CD4-positive, alpha-beta memory T cell (primary cell): ENCODE results near the gene DNAH10. TPM values are rescaled to one million over a fixed set of nuclear protein-coding genes. Genes with fewer than 3 reads are reported as not detected.

Experiments used
- CTCF ChIA-PET: fragments of 350-600 bp; sonication (Branson Sonifier 250); formaldehyde crosslinking; loops from one replicate; lab custom pipeline; 2021; ENCODE audit warnings: inconsistent platforms; ENCODE audit not compliant: partially characterized antibody; lab: Charles Lee
- POLR2A ChIA-PET: fragments of 350-600 bp; sonication (Branson Sonifier 250); formaldehyde crosslinking; loops from one replicate; lab custom pipeline; 2021; ENCODE audit not compliant: partially characterized antibody; lab: Charles Lee
- DNase-seq, 5 donors: peaks; one replicate each; pipeline versions ENCODE4 v3.0.0 to v3.0.0-alpha.2; 2020 to 2022; ENCODE audit warnings: mixed read lengths in 1 of 5
- H3K27ac ChIP-seq: one replicate; pipeline ENCODE4 v1.7.0; 2013; ENCODE audit warnings: low read depth, low read length
- H3K27me3 ChIP-seq: 2 replicates; pipeline ENCODE4 v1.7.0; 2013; ENCODE audit warnings: mild to moderate bottlenecking, low read length, moderate library complexity; ENCODE audit not compliant: insufficient read depth
- H3K36me3 ChIP-seq: 2 replicates; pipeline ENCODE4 v1.7.0; 2013; ENCODE audit warnings: mild to moderate bottlenecking, low read length, moderate library complexity; ENCODE audit not compliant: insufficient read depth
- H3K4me1 ChIP-seq: 2 replicates; pipeline ENCODE4 v1.7.0; 2013; ENCODE audit warnings: mild to moderate bottlenecking, low read length, moderate library complexity; ENCODE audit not compliant: insufficient read depth
- H3K4me3 ChIP-seq, 2 donors: one replicate each; pipeline ENCODE4 v1.7.0; 2013; ENCODE audit warnings: low read length in 2 of 2, mild to moderate bottlenecking in 1 of 2
- H3K9me3 ChIP-seq, 2 donors: one replicate each; pipeline ENCODE4 v1.7.0; 2013; ENCODE audit warnings: low read length in 2 of 2, control low read depth in 1 of 2; ENCODE audit not compliant: control insufficient read depth in 1 of 2
- H3K27ac Mint-ChIP-seq, 7 donors: one replicate each; pipeline ENCODE4 v1.8.0; 2020 to 2021; ENCODE audit warnings: mixed read lengths in 7 of 7, mild to moderate bottlenecking in 6 of 7, inconsistent platforms in 3 of 7, moderate library complexity in 3 of 7
- H3K27me3 Mint-ChIP-seq, 2 donors: one replicate each; pipeline ENCODE4 v1.8.0; 2020 to 2021; ENCODE audit warnings: mixed read lengths in 2 of 2
- H3K36me3 Mint-ChIP-seq, 2 donors: one replicate each; pipeline ENCODE4 v1.8.0; 2020 to 2021; ENCODE audit warnings: mixed read lengths in 2 of 2, inconsistent platforms in 1 of 2, mild to moderate bottlenecking in 1 of 2
- H3K4me1 Mint-ChIP-seq, 4 donors: one replicate each; pipeline ENCODE4 v1.8.0; 2020 to 2021; ENCODE audit warnings: mixed read lengths in 4 of 4, mild to moderate bottlenecking in 1 of 4
- H3K4me3 Mint-ChIP-seq, 8 donors: one replicate each; pipeline ENCODE4 v1.8.0; 2020 to 2021; ENCODE audit warnings: mixed read lengths in 8 of 8, mild to moderate bottlenecking in 7 of 8, moderate library complexity in 6 of 8, inconsistent platforms in 3 of 8
- H3K9me3 Mint-ChIP-seq, 8 donors: one replicate each; pipeline ENCODE4 v1.8.0; 2020 to 2021; ENCODE audit warnings: mixed read lengths in 8 of 8, mild to moderate bottlenecking in 5 of 8, inconsistent platforms in 3 of 8, moderate library complexity in 1 of 8
- intact Hi-C: fragments of 100-400 bp; cut with micrococcal nuclease; formaldehyde crosslinking; loops from one replicate; pipeline ENCODE4 v1.15.1; 2023
- polyA plus RNA-seq, 2 donors: library from polyadenylated mRNA; unstranded; fragments of 300-500 nt; fragmentation: Illumina TruSeq; gene quantifications; one replicate each; pipeline ENCODE4 v1.2.3, GENCODE V29; 2021
- total RNA-seq, 2 experiments: library from RNA; stranded (reverse); gene quantifications; one replicate each; pipeline ENCODE4 v1.2.3, GENCODE V29; 2021

DNAH10 gene
- total and polyA plus RNA-seq, 4 experiments from 2014 or later = 0.06 to 0.08 (median 0.06) TPM; not detected in 1

- ChIA-PET CTCF (no interaction called here), POLR2A (no interaction called here)
- intact Hi-C loops = no loop called here
- Histone ChIP-seq H3K4me3 (no peak overlapping the region), H3K27ac (no peak overlapping the region), H3K4me1 (no peaks in the 10 kb centered on the region), H3K27me3 (no peaks in the 10 kb centered on the region), H3K9me3 (no peaks in the 10 kb centered on the region), H3K36me3 (no peaks in the 10 kb centered on the region)
- Mint-ChIP-seq H3K27ac (no peak overlapping the region), H3K36me3 (no peaks in the 10 kb centered on the region), H3K9me3 (no peaks in the 10 kb centered on the region), H3K4me3 (no peak overlapping the region), H3K4me1 (peaks cover 9 to 15% (median 12%) of the 10 kb centered on the region in 4 donors), H3K27me3 (no peaks in the 10 kb centered on the region)
- DNase-seq = no peak
Observed at GRCh38 chr12:123965382-123965781, 203.3 kb downstream of the DNAH10 start.

- no peak overlapping the region for H3K4me3 Mint-ChIP-seq
- H3K4me1 Mint-ChIP-seq = peaks cover 13 to 26% (median 21%) of the 10 kb centered on the region in 4 donors
- intact Hi-C loops = no loop called here
- no peak overlapping the region for H3K27ac ChIP-seq
- no peaks in the 10 kb centered on the region for H3K9me3 ChIP-seq
- peaks cover 0 to 2% of the 10 kb centered on the region in 2 donors for H3K36me3 Mint-ChIP-seq
- POLR2A ChIA-PET = no interaction called here
- no peaks in the 10 kb centered on the region for H3K36me3 ChIP-seq
- no peak overlapping the region for H3K27ac Mint-ChIP-seq
- no peaks in the 10 kb centered on the region for H3K27me3 ChIP-seq
- no peak for DNase-seq
- H3K27me3 Mint-ChIP-seq = no peaks in the 10 kb centered on the region
- H3K4me1 ChIP-seq = peaks cover 7% of the 10 kb centered on the region
- CTCF ChIA-PET = no interaction called here
- no peak overlapping the region for H3K4me3 ChIP-seq
- no peaks in the 10 kb centered on the region for H3K9me3 Mint-ChIP-seq
Observed at GRCh38 chr12:123966596-123966995, 204.5 kb downstream of the DNAH10 start.

GRCh38 chr12:123967121-123967586 lies 205.1 kb downstream of the DNAH10 start:
- Histone ChIP-seq H3K27ac (no peak overlapping the region), H3K27me3 (no peaks in the 10 kb centered on the region), H3K36me3 (no peaks in the 10 kb centered on the region), H3K9me3 (no peaks in the 10 kb centered on the region), H3K4me1 (peaks cover 9% of the 10 kb centered on the region), H3K4me3 (no peak overlapping the region)
- Mint-ChIP-seq H3K36me3 (peaks cover 0 to 4% of the 10 kb centered on the region in 2 donors), H3K4me3 (no peak overlapping the region), H3K4me1 (peaks cover 14 to 29% (median 22%) of the 10 kb centered on the region in 4 donors), H3K27me3 (no peaks in the 10 kb centered on the region), H3K27ac (no peak overlapping the region), H3K9me3 (no peaks in the 10 kb centered on the region)
- intact Hi-C loops = no loop called here
- CTCF ChIA-PET = no interaction called here
- POLR2A ChIA-PET = no interaction called here
- no peak for DNase-seq

GRCh38 chr12:123971449-123971769 lies 209.3 kb downstream of the DNAH10 start:
- H3K27me3 ChIP-seq = no peaks in the 10 kb centered on the region
- H3K4me3 ChIP-seq = peak overlapping the region in 1 of 2 donors; percentile 54
- DNase-seq = no peak
- no peaks in the 10 kb centered on the region for H3K9me3 ChIP-seq
- Mint-ChIP-seq H3K36me3 (peaks cover 6 to 18% of the 10 kb centered on the region in 2 donors), H3K27ac (peak overlapping the region; percentile 90 to 99 (median 95)), H3K4me1 (peaks cover 27 to 48% (median 34%) of the 10 kb centered on the region in 4 donors), H3K9me3 (no peaks in the 10 kb centered on the region), H3K27me3 (no peaks in the 10 kb centered on the region), H3K4me3 (peak overlapping the region; percentile 91 to 98 (median 94))
- no peaks in the 10 kb centered on the region for H3K36me3 ChIP-seq
- H3K4me1 ChIP-seq = peaks cover 21% of the 10 kb centered on the region
- H3K27ac ChIP-seq = peak overlapping the region; percentile 44
- CTCF ChIA-PET = interaction anchor here (1.9 kb wide), 1 partner anchor 66 kb away, joined by 6 read pairs; no protein-coding TSS in a partner anchor
- intact Hi-C loops = loop anchor here (5.0 kb wide), 1 partner anchor 596 kb away; the partner anchor contains the start of gene NCOR2
- POLR2A ChIA-PET = interaction anchor here (0.6 to 2.4 kb wide), 5 partner anchors 21 to 949 kb away, joined by 3 to 11 read pairs (median 3); partner anchors contain the start of gene ATP6V0A2

GRCh38 chr12:123971770-123972456 lies 209.8 kb downstream of the DNAH10 start:
- ChIA-PET CTCF (interaction anchor here (1.9 kb wide), 1 partner anchor 67 kb away, joined by 6 read pairs; no protein-coding TSS in a partner anchor), POLR2A (interaction anchor here (0.6 to 2.4 kb wide), 6 partner anchors 22 to 948 kb away, joined by 3 to 11 read pairs (median 3); partner anchors contain the start of gene ATP6V0A2)
- H3K27me3 Mint-ChIP-seq = no peaks in the 10 kb centered on the region
- peaks cover 8 to 18% of the 10 kb centered on the region in 2 donors for H3K36me3 Mint-ChIP-seq
- H3K9me3 Mint-ChIP-seq = no peaks in the 10 kb centered on the region
- peak overlapping the region; percentile 44 for H3K27ac ChIP-seq
- peak; percentile 44 to 63 (median 47) for DNase-seq
- H3K36me3 ChIP-seq = no peaks in the 10 kb centered on the region
- H3K4me1 ChIP-seq = peaks cover 21% of the 10 kb centered on the region
- peak overlapping the region; percentile 90 to 99 (median 95) for H3K27ac Mint-ChIP-seq
- no peaks in the 10 kb centered on the region for H3K9me3 ChIP-seq
- H3K4me3 ChIP-seq = peak overlapping the region in 1 of 2 donors; percentile 54
- H3K27me3 ChIP-seq = no peaks in the 10 kb centered on the region
- peak overlapping the region; percentile 91 to 98 (median 94) for H3K4me3 Mint-ChIP-seq
- intact Hi-C loops = loop anchor here (2.0 to 5.0 kb wide), 3 partner anchors 33 to 739 kb away; partner anchors contain the start of genes MPHOSPH9, MTRFR and NCOR2
- H3K4me1 Mint-ChIP-seq = peaks cover 27 to 48% (median 34%) of the 10 kb centered on the region in 4 donors

GRCh38 chr12:123972457-123973401 lies 210.6 kb downstream of the DNAH10 start, which contains the start of the genes CCDC92 and ZNF664:
Gene CCDC92, minus strand, starts transcription at chr12:123972831. Its CDS starts 28,526 bp downstream, at chr12:123944305.
Gene ZNF664, plus strand, starts transcription at chr12:123973215. Its CDS starts 38,930 bp downstream, at chr12:124012145.
- Histone ChIP-seq H3K4me1 (peaks cover 21% of the 10 kb centered on the region), H3K9me3 (no peaks in the 10 kb centered on the region), H3K27ac (peak within 1 kb of the TSS; percentile 44), H3K27me3 (no peaks in the 10 kb centered on the region), H3K4me3 (peak within 1 kb of the TSS; percentile 2 to 54), H3K36me3 (no peaks in the 10 kb centered on the region)
- DNase-seq = peak; percentile 91 to 96 (median 94)
- ChIA-PET CTCF (interaction anchor here (0.6 to 1.9 kb wide), 2 partner anchors 67 to 587 kb away, joined by 4 to 6 read pairs; no protein-coding TSS in a partner anchor), POLR2A (interaction anchor here (0.6 to 2.4 kb wide), 7 partner anchors 20 to 595 kb away, joined by 3 to 11 read pairs (median 4); partner anchors contain the start of genes ATP6V0A2 and NCOR2)
- peaks cover 26 to 48% (median 31%) of the 10 kb centered on the region in 4 donors for H3K4me1 Mint-ChIP-seq
- peak within 1 kb of the TSS; percentile 91 to 98 (median 94) for H3K4me3 Mint-ChIP-seq
- H3K9me3 Mint-ChIP-seq = no peaks in the 10 kb centered on the region
- peak within 1 kb of the TSS; percentile 91 to 99 (median 95) for H3K27ac Mint-ChIP-seq
- no peaks in the 10 kb centered on the region for H3K27me3 Mint-ChIP-seq
- intact Hi-C loops = loop anchor here (2.0 to 5.0 kb wide), 3 partner anchors 34 to 740 kb away; partner anchors contain the start of genes MPHOSPH9, MTRFR and NCOR2
- H3K36me3 Mint-ChIP-seq = peaks cover 8 to 21% of the 10 kb centered on the region in 2 donors
